ENCODE data around the gene USP31. TPM values are rescaled to one million over a fixed set of nuclear protein-coding genes. Genes with fewer than 3 reads are reported as not detected.

The USP31 gene
- total and polyA plus RNA-seq, 3 donors from 2014 or later = 23.3 to 73.6 (median 73.1) TPM

GRCh38 chr16:23014592-23014991, 134.7 kb downstream of the USP31 start:
- 67 to 80% methylated on average over 2 of the region's 2 CpGs for WGBS, 2 donors
- no peak overlapping the region for H3K27ac ChIP-seq

More at GRCh38 chr16:23014592-23014991, 134.7 kb downstream of the USP31 start:
- no peak for DNase-seq
- intact Hi-C loops (cut with DNase I; ENCODE audit: low total_unique reads) = no loop called here
- no peaks in the 10 kb centered on the region for H3K36me3 ChIP-seq (ENCODE audit: low read depth, missing control alignments)
- no peak overlapping the region for H3K4me3 ChIP-seq
- H3K27me3 ChIP-seq = no peaks in the 10 kb centered on the region
- no peaks in the 10 kb centered on the region for H3K4me1 ChIP-seq
- no peaks in the 10 kb centered on the region for H3K9me3 ChIP-seq
- TF ChIP-seq POLR2A (IDR thresholded peaks at IDR 0.05) = no peak
- TF ChIP-seq, protein P1, sequence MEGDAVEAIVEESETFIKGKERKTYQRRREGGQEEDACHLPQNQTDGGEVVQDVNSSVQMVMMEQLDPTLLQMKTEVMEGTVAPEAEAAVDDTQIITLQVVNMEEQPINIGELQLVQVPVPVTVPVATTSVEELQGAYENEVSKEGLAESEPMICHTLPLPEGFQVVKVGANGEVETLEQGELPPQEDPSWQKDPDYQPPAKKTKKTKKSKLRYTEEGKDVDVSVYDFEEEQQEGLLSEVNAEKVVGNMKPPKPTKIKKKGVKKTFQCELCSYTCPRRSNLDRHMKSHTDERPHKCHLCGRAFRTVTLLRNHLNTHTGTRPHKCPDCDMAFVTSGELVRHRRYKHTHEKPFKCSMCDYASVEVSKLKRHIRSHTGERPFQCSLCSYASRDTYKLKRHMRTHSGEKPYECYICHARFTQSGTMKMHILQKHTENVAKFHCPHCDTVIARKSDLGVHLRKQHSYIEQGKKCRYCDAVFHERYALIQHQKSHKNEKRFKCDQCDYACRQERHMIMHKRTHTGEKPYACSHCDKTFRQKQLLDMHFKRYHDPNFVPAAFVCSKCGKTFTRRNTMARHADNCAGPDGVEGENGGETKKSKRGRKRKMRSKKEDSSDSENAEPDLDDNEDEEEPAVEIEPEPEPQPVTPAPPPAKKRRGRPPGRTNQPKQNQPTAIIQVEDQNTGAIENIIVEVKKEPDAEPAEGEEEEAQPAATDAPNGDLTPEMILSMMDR (IDR thresholded peaks at IDR 0.05) = no peak

Other genes with a start within 250 kb of the USP31 start
- gene SCNN1G, start 33.3 kb upstream of the USP31 start, total RNA-seq = under 1 TPM; 0.16 to 0.19 TPM
- not detected for gene SCNN1G, start 33.3 kb upstream of the USP31 start, polyA plus RNA-seq (ENCODE audit: insufficient read depth, low read depth, low replicate concordance)
- under 1 TPM; 0.31 to 0.55 TPM for gene SCNN1B, start 152.8 kb upstream of the USP31 start, total RNA-seq
- 1.1 TPM for gene SCNN1B, start 152.8 kb upstream of the USP31 start, polyA plus RNA-seq (ENCODE audit: insufficient read depth, low read depth, low replicate concordance)